Natural killer cell (primary cell): ENCODE results near the gene ARHGEF16. TPM values are rescaled to one million over a fixed set of nuclear protein-coding genes. Genes with fewer than 3 reads are reported as not detected.

Source experiments
- ATAC-seq, 3 donors: fragments of 150-1000 bp in 2 of 3; fragments of 200-7000 bp in 1 of 3; cut with Tn5 transposase; 1 replicate in 1 of 3; 2 replicates in 2 of 3; pipeline ENCODE4 v1.10.0; 2021; ENCODE audit warnings: mild to moderate bottlenecking in 2 of 3, moderate library complexity in 2 of 3
- DNase-seq, 2 donors: peaks; one replicate each; pipeline versions ENCODE4 v3.0.0 to v3.0.0-alpha.2; 2013 to 2021; ENCODE audit warnings: mixed read lengths in 1 of 2
- H3K27ac ChIP-seq: one replicate; pipeline ENCODE4 v1.5.1; 2013; ENCODE audit warnings: mild to moderate bottlenecking, low read length
- H3K27me3 ChIP-seq: one replicate; pipeline ENCODE4 v1.6.1; 2013; ENCODE audit warnings: low read length; ENCODE audit not compliant: control insufficient read depth, insufficient read depth
- H3K36me3 ChIP-seq: one replicate; pipeline ENCODE4 v1.6.1; 2013; ENCODE audit warnings: low read length; ENCODE audit not compliant: control insufficient read depth, insufficient read depth
- H3K4me1 ChIP-seq: one replicate; pipeline ENCODE4 v1.6.1; 2013; ENCODE audit warnings: low read length; ENCODE audit not compliant: control insufficient read depth, insufficient read depth
- H3K4me3 ChIP-seq: one replicate; pipeline ENCODE4 v1.5.1; 2013; ENCODE audit warnings: low read length
- H3K9me3 ChIP-seq: one replicate; pipeline ENCODE4 v1.6.1; 2013; ENCODE audit warnings: low read length; ENCODE audit not compliant: control insufficient read depth, insufficient read depth
- H3K27ac Mint-ChIP-seq, 2 donors: one replicate each; pipeline ENCODE4 v1.8.0; 2022; ENCODE audit warnings: mild to moderate bottlenecking in 2 of 2, mixed read lengths in 2 of 2, moderate library complexity in 1 of 2
- H3K27me3 Mint-ChIP-seq, 2 donors: one replicate each; pipeline ENCODE4 v1.8.0; 2022; ENCODE audit warnings: low read depth in 2 of 2, mixed read lengths in 2 of 2
- H3K36me3 Mint-ChIP-seq: one replicate; pipeline ENCODE4 v1.8.0; 2022; ENCODE audit warnings: mixed read lengths
- H3K4me1 Mint-ChIP-seq, 2 donors: one replicate each; pipeline ENCODE4 v1.8.0; 2022; ENCODE audit warnings: mixed read lengths in 2 of 2
- H3K4me3 Mint-ChIP-seq: one replicate; pipeline ENCODE4 v1.8.0; 2022; ENCODE audit warnings: mild to moderate bottlenecking, moderate library complexity, mixed read lengths
- H3K9me3 Mint-ChIP-seq, 2 donors: one replicate each; pipeline ENCODE4 v1.8.0; 2022; ENCODE audit warnings: mixed read lengths in 2 of 2
- CTCF ChIP-seq: fragments of 200-600 bp; IDR thresholded peaks from one replicate; pipeline ENCODE4 v1.8.0; 2022; ENCODE audit warnings: antibody characterized with exemption
- WGBS: methylation state at CpG from one replicate; pipeline ENCODE4 v1.1.7; 2013; ENCODE audit warnings: missing lambda C conversion rate; ENCODE audit not compliant: insufficient coverage; 5-methylcytosine and 5-hydroxymethylcytosine counted together
- intact Hi-C: fragments of 100-400 bp; cut with micrococcal nuclease; formaldehyde crosslinking; loops from one replicate; pipeline ENCODE4 v1.14.2; 2022
- total RNA-seq, 4 donors: library from RNA; stranded (reverse); fragments of 120-200 nt in 1 of 4; gene quantifications; one replicate each; pipeline versions ENCODE4 v1.2.3 to v1.2.4, GENCODE V29; 2013 to 2022

The ARHGEF16 gene
- total RNA-seq, 3 donors from 2014 or later (not counting 1 experiment from before 2014, with no cell fraction given): not detected

- no peak for TF ChIP-seq CTCF
- 93% methylated on average over 30 of the region's 30 CpGs for WGBS
- Histone ChIP-seq H3K27me3 (no peaks in the 10 kb centered on the region), H3K36me3 (no peaks in the 10 kb centered on the region), H3K9me3 (no peaks in the 10 kb centered on the region), H3K4me3 (no peak overlapping the region), H3K4me1 (no peaks in the 10 kb centered on the region), H3K27ac (no peak overlapping the region)
- intact Hi-C loops: no loop called here
- Mint-ChIP-seq H3K27me3 (no peaks in the 10 kb centered on the region), H3K27ac (no peak overlapping the region), H3K36me3 (no peaks in the 10 kb centered on the region), H3K9me3 (no peaks in the 10 kb centered on the region), H3K4me3 (no peak overlapping the region), H3K4me1 (no peaks in the 10 kb centered on the region)
- ATAC-seq (no peak), DNase-seq (no peak)
Observed at GRCh38 chr1:3461238-3461933, 6.9 kb downstream of the ARHGEF16 start.

DNA sequence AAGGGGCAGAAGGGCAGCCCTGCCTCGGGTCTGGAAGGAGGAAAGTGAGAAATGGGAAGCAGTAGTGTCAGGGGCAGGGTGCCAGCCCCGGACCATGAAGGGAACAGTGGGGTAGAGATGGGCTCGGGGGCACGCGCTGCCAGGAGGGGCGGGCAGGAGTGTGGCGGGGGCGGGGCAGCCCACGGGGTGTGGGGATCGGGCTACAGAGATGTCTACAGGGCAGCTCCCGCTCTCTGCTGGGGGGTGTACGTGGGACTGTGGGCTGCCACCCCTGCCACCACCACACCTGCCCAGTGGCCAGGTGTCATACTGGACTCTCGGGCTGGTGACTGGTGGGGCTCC lies 7.4 kb downstream of the ARHGEF16 start:
- Mint-ChIP-seq H3K9me3 (no peaks in the 10 kb centered on the region), H3K27ac (no peak overlapping the region), H3K4me3 (no peak overlapping the region), H3K36me3 (no peaks in the 10 kb centered on the region), H3K27me3 (no peaks in the 10 kb centered on the region), H3K4me1 (no peaks in the 10 kb centered on the region)
- TF ChIP-seq CTCF: no peak
- ATAC-seq (no peak), DNase-seq (no peak)
- no peaks in the 10 kb centered on the region for H3K27me3 ChIP-seq
- H3K4me3 ChIP-seq: no peak overlapping the region
- intact Hi-C loops: no loop called here
- no peaks in the 10 kb centered on the region for H3K4me1 ChIP-seq
- no peaks in the 10 kb centered on the region for H3K36me3 ChIP-seq
- 91% methylated on average over 13 of the region's 13 CpGs for WGBS
- no peaks in the 10 kb centered on the region for H3K9me3 ChIP-seq
- no peak overlapping the region for H3K27ac ChIP-seq

- no peaks in the 10 kb centered on the region for H3K27me3 ChIP-seq
- no peak overlapping the region for H3K4me3 Mint-ChIP-seq
- no peaks in the 10 kb centered on the region for H3K4me1 ChIP-seq
- DNase-seq (no peak), ATAC-seq (no peak)
- WGBS: 74% methylated on average over 16 of the region's 16 CpGs
- no peaks in the 10 kb centered on the region for H3K27me3 Mint-ChIP-seq
- no peaks in the 10 kb centered on the region for H3K36me3 Mint-ChIP-seq
- no peak for TF ChIP-seq CTCF
- no peaks in the 10 kb centered on the region for H3K36me3 ChIP-seq
- H3K9me3 ChIP-seq: no peaks in the 10 kb centered on the region
- H3K27ac Mint-ChIP-seq: no peak overlapping the region
- H3K9me3 Mint-ChIP-seq: no peaks in the 10 kb centered on the region
- no peaks in the 10 kb centered on the region for H3K4me1 Mint-ChIP-seq
- H3K27ac ChIP-seq: no peak overlapping the region
- no peak overlapping the region for H3K4me3 ChIP-seq
- intact Hi-C loops: no loop called here
Observed at GRCh38 chr1:3462356-3463012, 8.0 kb downstream of the ARHGEF16 start.

GRCh38 chr1:3463013-3463385 lies 8.5 kb downstream of the ARHGEF16 start:
- Histone ChIP-seq H3K4me3 (no peak overlapping the region), H3K27me3 (no peaks in the 10 kb centered on the region), H3K27ac (no peak overlapping the region), H3K9me3 (no peaks in the 10 kb centered on the region), H3K4me1 (no peaks in the 10 kb centered on the region), H3K36me3 (no peaks in the 10 kb centered on the region)
- Mint-ChIP-seq H3K4me3 (no peak overlapping the region), H3K9me3 (no peaks in the 10 kb centered on the region), H3K36me3 (no peaks in the 10 kb centered on the region), H3K4me1 (no peaks in the 10 kb centered on the region), H3K27ac (no peak overlapping the region), H3K27me3 (no peaks in the 10 kb centered on the region)
- no peak for DNase-seq
- ATAC-seq: no peak
- intact Hi-C loops: no loop called here
- TF ChIP-seq CTCF: no peak
- 91% methylated on average over 22 of the region's 22 CpGs for WGBS
